ENCODE results near the gene DCDC2B.
"Not testable (repeated sequence)": the region's sequence is repeated elsewhere in the genome, so short reads cannot be mapped to it uniquely, and the experiment has no call there.

Gene DCDC2B

DNA sequence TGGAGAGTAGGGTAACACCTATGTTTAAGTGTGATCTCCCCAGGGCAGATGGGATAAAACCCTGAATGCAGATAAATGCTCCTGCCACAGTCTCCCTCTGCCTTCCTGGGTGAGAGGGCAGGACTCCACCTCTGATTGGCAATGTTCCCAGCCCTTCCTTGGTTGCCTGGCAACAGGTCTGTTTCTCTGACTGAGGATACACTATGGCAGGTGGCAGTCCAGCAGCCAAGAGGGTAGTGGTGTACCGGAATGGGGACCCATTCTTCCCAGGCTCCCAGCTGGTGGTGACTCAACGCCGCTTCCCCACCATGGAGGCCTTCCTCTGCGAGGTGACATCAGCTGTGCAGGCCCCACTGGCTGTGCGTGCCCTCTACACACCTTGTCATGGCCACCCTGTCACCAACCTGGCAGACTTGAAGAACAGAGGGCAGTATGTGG lies at the start of gene DCDC2B:
Gene DCDC2B, plus strand, starts transcription at position 199 of the 438 bp plus-strand sequence. Its CDS starts 5 bp downstream, at position 204.
- TF ChIP-seq CTCF (IDR thresholded peaks at IDR 0.05; ENCODE audit: control extremely low read depth, extremely low read depth, low read depth, missing control alignments): no peak
- POLR2A ChIA-PET: interaction anchor here (0.7 kb wide), 1 partner anchor 48 kb away, joined by 3 read pairs; no protein-coding TSS in a partner anchor
- no peak for DNase-seq (ENCODE audit: extremely low spot score)
- CTCF ChIA-PET: interaction anchor here (1.9 kb wide), 1 partner anchor 108 kb away, joined by 4 read pairs; no protein-coding TSS in a partner anchor

GRCh38 chr1:32159189-32159588 lies 49.7 kb upstream of the DCDC2B start:
- ChIA-PET POLR2A (no interaction called here), CTCF (interaction anchor here (1.2 to 1.6 kb wide), 2 partner anchors 31 to 156 kb away, joined by 3 read pairs; no protein-coding TSS in a partner anchor)
- TF ChIP-seq CTCF (IDR thresholded peaks at IDR 0.05; ENCODE audit: control extremely low read depth, extremely low read depth, low read depth, missing control alignments): no peak
- peak; percentile 61 for DNase-seq (ENCODE audit: extremely low spot score)

DNA sequence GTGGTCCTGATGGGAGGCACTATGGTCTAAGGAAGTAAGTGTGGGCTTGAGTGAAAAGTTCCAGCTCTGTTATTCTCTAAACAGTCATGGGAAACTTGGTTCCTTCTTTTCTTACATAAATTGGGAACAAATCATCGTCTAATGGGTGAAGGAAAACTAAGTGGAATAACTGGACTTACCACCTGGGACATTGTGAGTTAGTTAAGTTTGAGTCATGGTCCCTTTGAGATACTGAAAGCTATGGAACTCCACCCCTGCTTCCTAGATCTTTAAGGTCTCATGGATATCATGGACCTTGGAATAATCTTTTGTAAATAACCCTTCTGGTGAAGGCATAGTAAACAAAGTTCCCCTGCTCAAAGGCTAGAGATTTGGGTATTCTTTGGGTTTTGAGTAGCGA lies 45.5 kb upstream of the DCDC2B start:
- DNase-seq (ENCODE audit: extremely low spot score): no peak
- ChIA-PET POLR2A (no interaction called here), CTCF (interaction anchor here (0.9 to 1.0 kb wide), 2 partner anchors 9 to 55 kb away, joined by 3 read pairs; no protein-coding TSS in a partner anchor)
- no peak for TF ChIP-seq CTCF (IDR thresholded peaks at IDR 0.05; ENCODE audit: control extremely low read depth, extremely low read depth, low read depth, missing control alignments)

- POLR2A ChIA-PET; CTCF ChIA-PET; DNase-seq (ENCODE audit: extremely low spot score): not testable (repeated sequence)
Measured at GRCh38 chr1:32165633-32166032, 43.3 kb upstream of the DCDC2B start.

- no peak for DNase-seq (ENCODE audit: extremely low spot score)
- ChIA-PET POLR2A (interaction anchor here (0.6 kb wide), 1 partner anchor 183 kb away, joined by 3 read pairs; no protein-coding TSS in a partner anchor), CTCF (no interaction called here)
- TF ChIP-seq CTCF (IDR thresholded peaks at IDR 0.05; ENCODE audit: control extremely low read depth, extremely low read depth, low read depth, missing control alignments): no peak
Measured at GRCh38 chr1:32170991-32171390, 37.9 kb upstream of the DCDC2B start.

DNA sequence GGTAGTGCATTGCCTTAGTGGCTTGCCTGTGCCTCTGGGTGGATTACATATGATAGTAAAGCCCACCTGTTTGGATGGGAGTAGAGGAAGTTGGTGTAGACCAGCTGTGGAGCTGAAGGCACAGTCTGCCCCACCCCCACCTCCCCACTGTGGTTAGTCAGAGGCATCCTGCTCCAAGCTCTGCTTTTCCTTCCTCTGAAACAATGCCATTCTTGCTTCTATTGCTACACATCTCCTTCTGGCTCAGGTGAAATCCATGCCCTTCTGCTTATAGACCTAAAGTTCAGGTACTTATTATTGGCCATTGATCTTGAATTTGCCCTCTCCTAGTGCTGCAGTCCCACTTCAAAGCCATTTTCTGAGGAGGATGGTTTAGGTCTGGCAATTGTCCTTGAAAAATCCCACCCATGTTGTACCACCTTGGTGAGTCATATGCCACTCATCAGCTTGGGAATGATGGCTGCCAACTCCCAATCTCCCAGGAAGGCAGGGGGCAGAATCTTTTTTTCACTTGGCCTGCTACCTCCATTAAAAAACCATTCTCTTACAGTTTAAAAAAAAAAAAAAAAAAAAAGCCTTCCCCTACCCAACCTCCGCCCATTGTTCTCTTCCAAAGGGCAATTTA lies 36.2 kb upstream of the DCDC2B start:
- ChIA-PET CTCF (interaction anchor here (1.0 to 1.2 kb wide), 2 partner anchors 9 to 11 kb away, joined by 3 read pairs; no protein-coding TSS in a partner anchor), POLR2A (no interaction called here)
- no peak for TF ChIP-seq CTCF (IDR thresholded peaks at IDR 0.05; ENCODE audit: control extremely low read depth, extremely low read depth, low read depth, missing control alignments)
- DNase-seq (ENCODE audit: extremely low spot score): no peak
